DND-41 (cell line): ENCODE data around the gene LILRB2.

Experiments used
- CTCF ChIP-seq: IDR thresholded peaks from 2 replicates; pipeline ENCODE4 v1.5.1; 2012; ENCODE audit warnings: borderline replicate concordance, low read length, moderate library complexity, mild to moderate bottlenecking; ENCODE audit not compliant: poor library complexity, severe bottlenecking; ENCODE audit errors: extremely low read depth
- EZH2 ChIP-seq: IDR thresholded peaks from 3 replicates; pipeline ENCODE4 v1.6.1; 2012; ENCODE audit warnings: borderline replicate concordance, low read depth, mild to moderate bottlenecking, moderate library complexity, low read length, inconsistent platforms; ENCODE audit not compliant: severe bottlenecking

DNA sequence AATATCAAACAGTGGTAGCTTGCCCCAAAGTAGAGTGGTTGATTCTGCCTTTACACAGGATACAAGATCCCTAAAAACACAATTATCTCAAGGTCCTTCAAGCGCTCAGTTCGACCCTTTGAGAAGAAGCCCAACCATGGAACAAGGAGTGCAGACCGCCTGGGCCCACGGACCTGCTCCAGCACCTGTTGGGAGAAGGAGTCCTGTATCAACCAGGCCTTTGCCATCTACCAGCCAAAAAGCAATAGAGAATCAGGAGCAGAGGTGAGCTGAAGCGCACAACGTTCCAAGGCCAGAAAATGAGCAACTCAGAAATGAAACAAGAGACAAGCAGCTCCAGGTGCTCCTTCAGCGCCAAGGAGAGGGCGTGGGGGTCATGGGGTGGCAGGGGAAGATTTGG is 51.8 kb downstream of the LILRB2 start:
- no peak for TF ChIP-seq EZH2
- no peak for TF ChIP-seq CTCF
